Neural cell (in vitro differentiated cells): ENCODE data around the gene GCDH. TPM values are rescaled to one million over a fixed set of nuclear protein-coding genes. Genes with fewer than 3 reads are reported as not detected.

Experiments
- H2AFZ ChIP-seq: fragments of 200-600, 300-800 bp; sonication (generic), shearing (Covaris generic); 2 replicates; pipeline ENCODE4 v1.6.0; 2014; ENCODE audit warnings: low read depth, mild to moderate bottlenecking, antibody characterized with exemption, low read length, moderate library complexity
- H3F3A ChIP-seq: fragments of 200-600 bp; shearing (Covaris generic); 2 replicates; pipeline ENCODE4 v1.6.1; 2016; ENCODE audit warnings: mild to moderate bottlenecking, moderate library complexity, mixed read lengths, antibody characterized with exemption, low read length; ENCODE audit not compliant: insufficient read depth, poor library complexity, severe bottlenecking
- H3K27ac ChIP-seq: fragments of 200-600, 300-800 bp; sonication (generic), shearing (Covaris generic); 2 replicates; pipeline ENCODE4 v1.5.1; 2014; ENCODE audit warnings: mild to moderate bottlenecking, low read length, moderate library complexity
- H3K27me3 ChIP-seq: fragments of 300-800, 200-600 bp; sonication (generic), shearing (Covaris generic); 2 replicates; pipeline ENCODE4 v1.6.0; 2014; ENCODE audit warnings: mild to moderate bottlenecking, low read depth, low read length, moderate library complexity; ENCODE audit not compliant: insufficient read depth
- H3K36me3 ChIP-seq: fragments of 300-800, 200-600 bp; sonication (generic), shearing (Covaris generic); 2 replicates; pipeline ENCODE4 v1.5.1; 2014; ENCODE audit warnings: mild to moderate bottlenecking, antibody characterized with exemption, low read length, moderate library complexity; ENCODE audit not compliant: insufficient read depth
- H3K4me2 ChIP-seq: fragments of 300-800, 200-600 bp; sonication (generic), shearing (Covaris generic); 2 replicates; pipeline ENCODE4 v1.6.0; 2014; ENCODE audit warnings: mild to moderate bottlenecking, low read length
- H3K4me3 ChIP-seq: fragments of 300-800, 200-600 bp; sonication (generic), shearing (Covaris generic); 2 replicates; pipeline ENCODE4 v1.5.1; 2014; ENCODE audit warnings: mild to moderate bottlenecking, low read length, moderate library complexity
- H3K79me2 ChIP-seq: fragments of 200-600 bp; shearing (Covaris generic); replicated peaks from 2 replicates; pipeline ENCODE4 v1.6.0; 2014; ENCODE audit warnings: mild to moderate bottlenecking, low read length, moderate library complexity; ENCODE audit not compliant: insufficient read depth
- H3K9ac ChIP-seq: fragments of 300-800, 200-600 bp; sonication (generic), shearing (Covaris generic); 2 replicates; pipeline ENCODE4 v1.6.1; 2016; ENCODE audit warnings: mild to moderate bottlenecking, low read length, mixed read lengths
- H3K9me2 ChIP-seq: fragments of 200-600 bp; shearing (Covaris generic); 2 replicates; pipeline ENCODE4 v1.6.1; 2016; ENCODE audit warnings: mild to moderate bottlenecking, low read length, mixed read lengths; ENCODE audit not compliant: insufficient read depth
- H3K9me3 ChIP-seq: fragments of 200-600, 300-800 bp; sonication (generic), shearing (Covaris generic); 2 replicates; pipeline ENCODE4 v1.6.1; 2016; ENCODE audit warnings: mild to moderate bottlenecking, mixed run types, low read length, moderate library complexity, mixed read lengths
- H4K20me1 ChIP-seq: fragments of 200-600 bp; shearing (Covaris generic); 2 replicates; pipeline ENCODE4 v1.6.1; 2016; ENCODE audit warnings: mild to moderate bottlenecking, mixed run types; ENCODE audit not compliant: insufficient read depth
- EP300 ChIP-seq: fragments of 450-650 bp; conservative IDR thresholded peaks from 2 replicates; pipeline ENCODE4 v1.6.1; 2014; ENCODE audit warnings: antibody characterized with exemption, mild to moderate bottlenecking, moderate library complexity; ENCODE audit not compliant: poor library complexity, severe bottlenecking
- EZH2 ChIP-seq: fragments of 200-600, 300-800 bp; shearing (Covaris generic), sonication (generic); IDR thresholded peaks from 2 replicates; pipeline ENCODE4 v1.6.1; 2014; ENCODE audit warnings: antibody characterized with exemption, low read length, borderline replicate concordance, mild to moderate bottlenecking; ENCODE audit not compliant: insufficient read depth, poor library complexity, severe bottlenecking
- MXI1 ChIP-seq: fragments of 450-650 bp; conservative IDR thresholded peaks from 2 replicates; pipeline ENCODE4 v1.6.1; 2014; ENCODE audit warnings: antibody characterized with exemption, mild to moderate bottlenecking; ENCODE audit not compliant: poor library complexity, severe bottlenecking
- POLR2AphosphoS5 ChIP-seq: IDR thresholded peaks from 2 replicates; pipeline ENCODE4 v1.6.1; 2012
- RAD21 ChIP-seq: fragments of 450-650 bp; conservative IDR thresholded peaks from 2 replicates; pipeline ENCODE4 v1.6.1; 2014; ENCODE audit warnings: antibody characterized with exemption, mild to moderate bottlenecking, moderate library complexity
- REST ChIP-seq: IDR thresholded peaks from 2 replicates; pipeline ENCODE4 v1.6.1; 2012; ENCODE audit warnings: borderline replicate concordance
- SMC3 ChIP-seq: fragments of 450-650 bp; conservative IDR thresholded peaks from 2 replicates; pipeline ENCODE4 v1.6.1; 2014; ENCODE audit warnings: antibody characterized with exemption, mild to moderate bottlenecking, moderate library complexity; ENCODE audit not compliant: poor library complexity
- TAF1 ChIP-seq: IDR thresholded peaks from 2 replicates; pipeline ENCODE4 v1.6.1; 2012; ENCODE audit warnings: low read depth
- polyA plus RNA-seq: library from polyadenylated mRNA; depleted of rRNA; stranded (reverse); fragments of >200 nt; gene quantifications from 2 replicates; pipeline ENCODE4 v1.2.3, GENCODE V29; 2014
- TF ChIP-seq, protein P1 (sequence below): fragments of 450-650 bp; IDR thresholded peaks from 2 replicates; pipeline ENCODE4 v1.5.1; 2014; ENCODE audit warnings: antibody characterized with exemption, mild to moderate bottlenecking, moderate library complexity; ENCODE audit not compliant: poor library complexity, severe bottlenecking

GCDH gene
- polyA plus RNA-seq, 1 donor from 2014 or later: 35.4 TPM

- H3K27ac ChIP-seq: no peak overlapping the region
- H3K9ac ChIP-seq: no peak overlapping the region
- no peaks in the 10 kb centered on the region for H4K20me1 ChIP-seq
- no peak overlapping the region for H3K4me3 ChIP-seq
- no peaks in the 10 kb centered on the region for H3K9me3 ChIP-seq
- H2AFZ ChIP-seq: no peak overlapping the region
- H3K9me2 ChIP-seq: no peaks in the 10 kb centered on the region
- no peak overlapping the region for H3K4me2 ChIP-seq
- no peaks in the 10 kb centered on the region for H3K27me3 ChIP-seq
- TF ChIP-seq EZH2 (no peak), MXI1 (no peak), SMC3 (no peak), TAF1 (no peak), POLR2AphosphoS5 (no peak), RAD21 (no peak), REST (no peak), EP300 (no peak)
- TF ChIP-seq, protein P1, sequence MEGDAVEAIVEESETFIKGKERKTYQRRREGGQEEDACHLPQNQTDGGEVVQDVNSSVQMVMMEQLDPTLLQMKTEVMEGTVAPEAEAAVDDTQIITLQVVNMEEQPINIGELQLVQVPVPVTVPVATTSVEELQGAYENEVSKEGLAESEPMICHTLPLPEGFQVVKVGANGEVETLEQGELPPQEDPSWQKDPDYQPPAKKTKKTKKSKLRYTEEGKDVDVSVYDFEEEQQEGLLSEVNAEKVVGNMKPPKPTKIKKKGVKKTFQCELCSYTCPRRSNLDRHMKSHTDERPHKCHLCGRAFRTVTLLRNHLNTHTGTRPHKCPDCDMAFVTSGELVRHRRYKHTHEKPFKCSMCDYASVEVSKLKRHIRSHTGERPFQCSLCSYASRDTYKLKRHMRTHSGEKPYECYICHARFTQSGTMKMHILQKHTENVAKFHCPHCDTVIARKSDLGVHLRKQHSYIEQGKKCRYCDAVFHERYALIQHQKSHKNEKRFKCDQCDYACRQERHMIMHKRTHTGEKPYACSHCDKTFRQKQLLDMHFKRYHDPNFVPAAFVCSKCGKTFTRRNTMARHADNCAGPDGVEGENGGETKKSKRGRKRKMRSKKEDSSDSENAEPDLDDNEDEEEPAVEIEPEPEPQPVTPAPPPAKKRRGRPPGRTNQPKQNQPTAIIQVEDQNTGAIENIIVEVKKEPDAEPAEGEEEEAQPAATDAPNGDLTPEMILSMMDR: no peak
- H3F3A ChIP-seq: no peaks in the 10 kb centered on the region
- no peaks in the 10 kb centered on the region for H3K36me3 ChIP-seq
- H3K79me2 ChIP-seq: no peaks in the 10 kb centered on the region
These were observed 5.5 kb downstream of the GCDH start for GRCh38 chr19:12896460-12896859.

- Histone ChIP-seq H3F3A (no peaks in the 10 kb centered on the region), H3K36me3 (no peaks in the 10 kb centered on the region), H3K27ac (no peak overlapping the region), H3K27me3 (no peaks in the 10 kb centered on the region), H3K9ac (no peak overlapping the region), H4K20me1 (no peaks in the 10 kb centered on the region), H3K9me2 (no peaks in the 10 kb centered on the region), H3K4me3 (no peak overlapping the region), H3K79me2 (no peaks in the 10 kb centered on the region), H2AFZ (no peak overlapping the region), H3K4me2 (no peak overlapping the region), H3K9me3 (no peaks in the 10 kb centered on the region)
- TF ChIP-seq TAF1: no peak
- TF ChIP-seq REST: no peak
- TF ChIP-seq RAD21: no peak
- no peak for TF ChIP-seq POLR2AphosphoS5
- TF ChIP-seq, protein P1: no peak
- TF ChIP-seq EP300: no peak
- no peak for TF ChIP-seq SMC3
- TF ChIP-seq MXI1: no peak
- no peak for TF ChIP-seq EZH2
These were observed 9.0 kb downstream of the GCDH start for GRCh38 chr19:12899891-12900518.
